HG02973 (cell line): ENCODE data around the gene C13orf46.
"Not testable (repeated sequence)": the region's sequence is repeated elsewhere in the genome, so short reads cannot be mapped to it uniquely, and the experiment has no call there.

Experiments
- ATAC-seq: cut with Tn5 transposase; IDR thresholded peaks from one replicate; pipeline ENCODE4 v1.9.1; 2021; ENCODE audit warnings: moderate library complexity; ENCODE audit not compliant: unreplicated experiment

Gene C13orf46

DNA sequence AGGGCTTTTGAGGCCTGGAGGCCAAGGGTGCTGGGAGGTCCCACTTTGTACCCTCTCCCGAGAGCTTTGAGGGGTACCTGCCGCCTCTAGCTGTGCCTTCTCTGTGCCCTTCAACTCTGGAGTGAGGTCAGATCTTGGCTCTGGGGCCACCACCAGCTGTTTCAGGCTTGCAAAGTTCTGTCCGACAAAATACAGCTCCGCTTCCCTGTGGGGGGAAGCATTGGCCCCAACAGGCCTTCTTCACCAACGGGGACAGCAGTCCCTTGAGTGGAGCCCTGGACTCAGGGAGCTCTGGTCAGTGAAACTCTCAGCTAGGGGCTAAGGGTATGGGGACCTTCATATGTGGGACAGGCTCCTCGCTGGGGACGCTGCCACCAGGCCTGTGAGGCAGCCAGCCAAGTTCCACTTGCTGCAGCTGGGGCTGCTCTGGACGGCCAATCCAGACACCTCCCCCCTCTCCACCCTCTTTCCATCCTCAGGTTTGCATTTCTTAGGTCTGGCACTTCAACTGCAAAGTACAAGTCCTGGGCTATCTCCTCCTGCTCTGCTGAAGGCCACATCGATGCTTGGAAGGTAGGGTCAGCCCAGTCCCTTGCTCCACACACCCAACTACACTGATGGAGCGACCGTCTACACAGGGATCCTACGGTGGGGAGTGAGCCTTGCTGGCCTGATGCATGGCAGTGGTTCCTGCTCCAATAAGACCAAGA lies 46.8 kb downstream of the C13orf46 start:
- no peak for ATAC-seq

DNA sequence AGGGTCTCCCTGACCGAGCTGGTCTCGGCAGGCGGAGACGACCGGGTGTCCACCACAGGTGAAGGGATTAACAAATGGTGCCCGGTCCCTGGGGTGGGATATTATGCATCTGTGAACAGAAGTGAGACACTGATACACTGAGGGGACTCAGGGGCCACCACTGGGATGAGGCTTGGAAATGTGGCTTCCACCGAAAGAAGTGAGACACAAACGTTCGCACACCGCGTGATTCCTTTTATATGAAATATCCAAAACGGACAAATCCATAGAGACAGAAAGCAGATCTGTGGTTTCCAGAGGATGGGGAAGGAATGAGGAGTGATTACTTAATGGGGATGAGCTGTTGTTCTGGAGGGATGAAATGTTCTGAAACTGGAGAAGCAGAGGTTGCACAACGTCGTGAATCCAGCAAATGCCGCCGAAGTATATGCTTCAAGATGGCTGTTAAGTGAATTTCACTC lies 47.5 kb downstream of the C13orf46 start:
- ATAC-seq: no peak

DNA sequence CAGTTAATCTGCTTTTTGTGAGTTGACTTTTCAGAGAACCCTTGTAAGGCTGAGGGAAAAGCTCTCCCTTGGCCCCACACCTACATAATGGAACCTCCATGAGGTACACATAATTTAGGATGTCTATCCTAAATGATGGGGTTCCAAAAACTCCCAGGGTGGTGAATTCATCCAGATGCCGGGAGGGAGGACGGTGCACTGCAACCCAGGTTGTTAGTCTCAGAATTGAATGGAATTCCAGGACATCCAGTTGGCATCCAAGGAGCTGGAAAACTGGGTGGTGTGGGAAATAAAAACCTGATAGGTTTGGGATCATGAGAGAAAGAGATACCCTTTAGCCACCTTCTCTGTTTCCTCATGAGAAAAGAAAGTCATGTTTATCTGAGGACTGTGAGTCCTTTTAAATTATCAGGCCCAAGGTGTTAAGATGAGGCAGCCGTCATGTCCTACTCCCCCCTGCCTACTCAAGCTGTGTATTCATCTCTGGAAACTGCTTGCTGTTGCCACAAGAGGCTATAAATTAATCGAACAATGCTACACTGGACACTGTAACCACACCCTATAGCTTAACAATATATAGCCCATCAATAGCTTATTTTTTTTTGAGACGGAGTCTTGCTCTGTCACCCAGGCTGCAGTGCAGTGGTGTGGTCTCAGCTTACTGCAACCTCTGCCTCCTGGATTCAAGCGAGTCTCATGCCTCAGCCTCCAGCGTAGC lies 49.5 kb downstream of the C13orf46 start:
- ATAC-seq: no peak

DNA sequence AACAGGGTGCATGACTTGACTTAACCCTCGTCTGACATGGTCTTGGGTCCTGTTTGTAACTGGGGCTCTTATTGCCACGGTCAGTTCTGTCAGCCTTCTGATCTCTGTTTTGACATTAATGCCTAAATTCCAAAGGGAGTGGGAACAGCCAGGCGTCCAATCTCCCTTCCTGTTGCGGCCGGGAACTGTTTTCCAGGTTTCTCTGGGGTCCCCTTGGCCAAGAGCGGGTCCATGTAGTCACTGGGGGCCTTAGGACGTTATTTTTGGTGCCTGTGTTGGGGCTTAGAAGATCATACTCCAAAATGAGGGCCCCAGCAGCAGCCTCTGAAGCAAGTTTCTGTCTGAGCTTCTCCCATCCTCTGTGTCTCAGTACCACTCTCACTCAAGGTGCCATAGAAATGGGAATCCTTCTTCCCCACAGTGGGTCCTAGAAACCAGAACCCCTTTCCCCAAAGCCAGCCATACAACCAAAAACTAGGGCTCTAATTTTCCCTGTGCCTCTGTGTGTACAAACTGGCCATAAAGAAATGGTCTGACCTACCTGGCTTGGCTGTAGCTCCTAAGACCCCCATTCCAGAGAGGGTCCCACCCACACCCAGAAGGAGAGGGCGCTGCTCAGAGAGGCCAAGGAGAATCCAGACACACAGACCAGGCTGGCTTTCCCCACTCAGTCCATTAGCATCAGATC lies 50.4 kb downstream of the C13orf46 start:
- no peak for ATAC-seq

DNA sequence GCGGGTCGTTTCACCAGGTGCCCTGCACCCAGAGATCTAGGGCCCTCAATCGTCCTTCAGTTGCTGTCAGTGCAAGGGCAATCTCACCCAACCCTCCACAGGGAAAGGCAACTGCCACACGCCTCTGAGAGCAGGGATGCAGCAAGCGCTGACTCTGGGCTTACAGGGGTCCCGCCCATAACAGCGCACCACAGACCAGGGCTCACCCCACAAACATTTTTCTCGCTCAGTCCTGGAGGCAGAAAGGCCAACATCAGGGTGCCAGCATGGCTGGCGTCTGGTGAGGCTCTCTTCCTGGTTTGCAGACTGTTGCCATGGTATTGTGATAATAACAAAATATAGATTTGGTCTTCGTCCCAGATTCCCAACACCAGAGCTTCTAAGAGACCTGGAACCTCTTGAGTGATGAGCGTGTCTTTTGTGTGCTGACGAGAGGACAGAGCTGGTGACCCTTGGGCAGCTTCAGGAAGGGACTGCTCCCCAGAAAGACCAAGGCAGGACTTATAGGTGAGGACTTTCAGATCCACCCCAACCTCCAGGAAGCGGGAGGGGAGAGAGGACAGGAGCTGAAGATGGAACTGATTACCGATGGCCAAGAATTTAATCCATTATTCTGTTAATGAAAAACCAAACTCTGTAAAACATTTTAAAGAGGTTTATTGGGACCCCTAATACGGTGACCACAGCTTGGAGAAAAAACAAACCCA lies 51.3 kb downstream of the C13orf46 start:
- ATAC-seq: no peak

DNA sequence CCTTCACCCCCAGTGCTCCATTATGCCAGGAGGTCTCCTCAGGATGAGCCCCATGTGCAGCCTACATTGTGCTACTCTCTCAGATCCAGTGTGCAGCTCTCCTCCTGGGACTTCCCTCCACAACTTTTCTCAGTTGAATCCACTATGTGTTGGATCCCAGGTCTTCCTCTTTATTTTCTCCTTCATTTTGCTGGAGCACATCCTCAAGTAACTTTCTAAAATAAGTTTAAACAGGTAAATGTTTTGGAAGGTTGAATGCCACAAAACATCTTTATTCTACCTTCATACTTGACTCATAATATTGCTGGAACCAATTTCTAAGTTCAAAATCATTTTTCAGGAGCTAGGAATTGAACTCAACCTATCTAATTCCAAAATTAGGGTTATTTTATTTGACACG lies 52.1 kb downstream of the C13orf46 start:
- no peak for ATAC-seq

DNA sequence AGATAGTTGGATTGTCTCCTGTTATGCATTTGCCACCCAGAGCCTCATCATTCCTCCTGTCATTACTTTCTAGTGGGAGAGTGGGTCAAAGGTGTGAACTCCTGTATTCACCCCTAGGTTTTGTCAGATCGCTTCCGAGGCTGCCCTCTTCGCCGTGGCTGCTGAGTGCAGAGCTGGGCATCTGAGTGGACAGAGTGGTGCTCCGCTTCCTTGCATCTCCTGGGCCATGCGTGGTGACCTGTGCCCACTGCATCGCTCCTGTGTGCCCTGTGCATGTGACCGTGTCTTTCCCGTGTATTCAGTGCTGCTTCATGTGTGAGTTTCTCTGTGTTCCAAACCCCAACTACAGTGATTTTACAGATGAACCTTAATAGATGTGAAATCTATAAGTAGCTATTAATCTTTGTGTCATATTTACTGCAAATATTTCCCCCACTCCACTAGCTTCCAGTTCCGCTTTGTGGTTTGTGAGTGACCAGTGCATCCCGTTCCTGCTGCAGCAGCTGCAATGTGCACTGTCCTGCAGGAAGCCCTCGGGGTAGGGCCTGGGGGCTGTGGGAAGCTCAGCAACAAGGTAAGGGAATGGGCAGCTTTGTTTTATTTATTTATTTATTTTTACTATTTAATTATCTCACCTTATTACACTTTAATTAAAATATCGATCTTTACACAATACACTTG lies 53.1 kb downstream of the C13orf46 start:
- no peak for ATAC-seq

DNA sequence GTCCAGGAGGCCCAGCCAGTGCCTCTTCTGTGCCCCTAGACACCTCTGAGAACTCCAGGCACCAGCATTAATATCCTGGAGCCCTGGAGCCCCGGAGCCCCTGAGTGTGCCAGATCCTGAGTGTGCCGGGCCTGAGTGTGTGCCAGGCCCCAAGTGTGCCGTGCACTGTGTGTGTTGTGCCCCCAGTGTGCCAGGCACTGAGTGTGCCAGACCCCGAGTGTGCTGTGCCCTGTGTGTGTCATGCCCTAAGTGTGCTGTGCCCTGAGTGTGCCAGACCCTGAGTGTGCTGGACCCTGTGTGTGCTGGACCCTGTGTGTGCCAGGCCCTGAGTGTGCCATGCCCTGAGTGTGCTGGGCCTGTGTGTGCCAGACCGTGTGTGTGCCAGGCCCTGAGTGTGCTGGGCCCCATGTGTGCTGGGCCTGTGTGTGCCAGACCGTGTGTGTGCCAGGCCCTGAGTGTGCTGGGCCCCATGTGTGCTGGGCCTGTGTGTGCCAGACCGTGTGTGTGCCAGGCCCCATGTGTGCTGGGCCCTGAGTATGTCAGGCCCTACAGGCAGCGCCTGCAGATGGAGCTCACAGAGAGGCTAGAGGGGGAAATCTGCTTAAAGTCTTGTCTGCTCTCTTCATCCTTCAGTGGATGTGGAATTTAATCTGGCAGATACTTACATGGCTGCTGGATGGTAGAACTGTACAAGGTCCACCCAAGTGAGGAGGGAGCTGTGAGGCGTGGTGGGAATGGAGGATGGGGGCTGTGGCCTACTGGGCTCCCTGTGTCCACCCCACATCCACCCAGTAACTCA lies 53.9 kb downstream of the C13orf46 start:
- no peak for ATAC-seq

DNA sequence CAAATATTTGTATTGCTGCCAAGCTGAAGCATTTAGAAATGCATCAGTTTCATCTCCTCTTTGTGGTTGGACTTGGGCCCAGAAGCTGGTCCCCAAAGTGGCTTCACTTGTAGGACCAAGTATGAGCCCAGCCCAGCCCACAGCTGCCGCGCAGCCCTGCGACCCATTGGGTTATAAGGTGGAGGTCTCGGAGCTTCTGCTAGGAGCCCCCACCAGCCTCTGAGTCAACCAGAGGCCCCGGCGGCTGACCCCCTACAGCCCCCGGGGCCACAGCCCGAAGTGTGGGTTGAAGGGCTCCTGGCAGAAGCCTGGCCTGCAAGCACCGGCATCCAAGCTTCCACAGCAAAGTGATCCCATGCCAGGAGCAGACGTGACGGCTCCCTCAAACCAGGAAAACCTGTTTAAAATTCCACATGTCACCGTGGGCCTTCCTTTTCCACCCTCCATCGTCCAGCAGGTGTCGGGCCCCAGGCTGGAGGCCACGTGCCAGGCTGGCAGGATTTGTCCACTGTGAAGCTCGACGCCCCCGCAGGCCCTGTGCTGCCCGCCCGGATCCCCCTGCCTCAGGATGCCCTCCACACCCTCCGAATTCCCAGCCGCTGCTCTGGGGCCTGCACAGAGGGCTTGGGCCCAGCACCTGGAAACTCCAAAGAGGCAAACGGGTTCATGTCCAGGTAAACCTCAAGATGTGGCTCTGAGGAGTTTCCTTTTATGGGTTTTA lies 54.7 kb downstream of the C13orf46 start:
- ATAC-seq: no peak

DNA sequence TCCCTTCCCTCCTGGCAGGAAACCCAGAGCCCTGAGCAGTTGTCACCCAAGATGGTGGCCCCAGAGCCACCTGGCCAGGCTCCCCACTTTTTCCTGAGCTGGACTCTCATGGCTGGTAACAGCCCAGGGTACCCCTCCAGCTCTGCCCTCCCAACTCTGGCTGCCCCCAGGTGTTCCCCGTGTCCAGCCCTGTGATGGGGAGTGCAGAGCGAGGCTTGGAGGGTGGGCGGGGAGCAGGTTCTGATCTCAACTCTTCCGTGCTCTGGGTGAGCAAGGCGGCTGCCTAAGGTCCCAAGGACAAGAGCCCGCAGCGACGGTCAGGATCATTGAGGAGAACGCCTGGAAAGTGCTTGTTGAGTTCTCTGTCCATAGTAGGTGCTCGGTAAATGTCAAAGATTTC lies 55.3 kb downstream of the C13orf46 start:
- no peak for ATAC-seq

DNA sequence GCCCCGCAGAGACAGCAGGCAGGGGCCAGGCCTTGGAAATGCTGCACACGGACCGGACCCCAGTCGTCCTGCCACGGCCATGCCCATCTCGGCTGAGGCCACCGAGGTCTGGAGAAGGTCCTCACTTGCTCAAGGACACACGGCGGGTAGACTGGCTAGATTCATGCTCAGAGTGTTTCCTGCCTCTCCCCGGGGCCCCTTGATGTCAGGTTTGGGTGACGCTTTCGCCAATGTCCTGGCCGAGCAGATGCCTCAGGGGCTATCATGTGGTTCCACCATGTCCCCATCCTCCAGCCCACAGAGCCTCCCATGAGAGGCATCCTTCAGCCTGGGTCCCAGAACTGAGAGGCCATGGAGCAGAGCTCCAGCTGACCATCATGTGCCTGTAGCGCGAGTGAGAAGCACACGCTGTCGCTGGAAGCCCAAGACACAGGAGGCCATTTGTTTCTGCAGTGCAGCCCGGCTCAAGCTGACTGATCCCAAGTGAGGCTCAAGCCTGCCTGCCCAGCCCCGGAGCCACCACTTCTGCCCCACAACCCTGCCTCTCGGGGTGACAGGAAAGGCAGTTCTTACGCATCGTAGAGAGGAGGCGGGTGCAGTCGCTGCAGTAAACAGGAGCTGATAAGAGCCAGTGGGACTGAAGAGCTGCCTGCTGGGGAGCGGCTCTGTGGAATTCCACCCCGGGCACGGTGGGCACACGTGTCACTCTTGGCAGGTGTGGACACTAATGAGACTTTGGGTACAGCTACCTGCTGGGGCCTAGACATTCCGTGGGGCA lies 56.1 kb downstream of the C13orf46 start:
- ATAC-seq: no peak

DNA sequence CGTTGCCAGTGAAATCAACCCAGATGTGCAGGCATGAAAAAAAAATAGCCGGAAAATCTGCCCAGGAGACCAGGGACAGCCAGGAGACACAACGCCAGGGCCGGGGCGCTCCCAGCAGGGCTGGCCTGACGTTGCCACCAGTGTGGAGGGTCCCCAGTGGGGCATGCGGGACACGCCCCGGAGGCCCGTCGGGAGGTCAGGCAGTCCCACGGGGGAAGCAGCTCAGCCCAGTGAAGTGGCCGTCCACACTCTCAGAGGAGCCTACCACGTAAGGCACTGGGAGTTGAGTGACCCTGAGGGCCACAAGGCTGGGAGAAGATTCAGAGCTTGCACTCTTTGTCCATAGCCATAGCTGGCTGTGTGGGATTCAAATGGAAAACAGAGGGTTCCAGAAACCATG lies 56.8 kb downstream of the C13orf46 start:
- ATAC-seq: no peak

DNA sequence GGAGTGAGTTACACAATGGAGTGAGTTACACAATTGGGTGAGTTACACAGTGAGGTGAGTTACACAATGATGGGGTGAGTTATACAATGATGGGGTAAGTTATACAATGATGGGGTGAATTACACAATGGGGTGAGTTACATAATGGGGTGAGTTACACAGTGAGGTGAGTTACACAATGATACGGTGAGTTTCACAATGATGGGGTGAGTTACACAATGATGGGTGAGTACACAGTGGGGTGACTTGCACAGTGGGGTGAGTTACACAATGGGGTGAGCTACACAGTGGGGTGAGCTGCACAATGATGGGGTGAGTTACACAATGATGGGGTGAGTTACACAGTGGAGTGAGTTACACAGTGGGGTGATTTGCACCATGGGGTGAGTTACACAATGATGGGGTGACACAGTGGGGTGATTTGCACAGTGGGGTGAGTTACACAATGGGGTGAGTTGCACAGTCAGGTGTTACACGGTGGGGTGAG lies 57.5 kb downstream of the C13orf46 start:
- no peak for ATAC-seq

DNA sequence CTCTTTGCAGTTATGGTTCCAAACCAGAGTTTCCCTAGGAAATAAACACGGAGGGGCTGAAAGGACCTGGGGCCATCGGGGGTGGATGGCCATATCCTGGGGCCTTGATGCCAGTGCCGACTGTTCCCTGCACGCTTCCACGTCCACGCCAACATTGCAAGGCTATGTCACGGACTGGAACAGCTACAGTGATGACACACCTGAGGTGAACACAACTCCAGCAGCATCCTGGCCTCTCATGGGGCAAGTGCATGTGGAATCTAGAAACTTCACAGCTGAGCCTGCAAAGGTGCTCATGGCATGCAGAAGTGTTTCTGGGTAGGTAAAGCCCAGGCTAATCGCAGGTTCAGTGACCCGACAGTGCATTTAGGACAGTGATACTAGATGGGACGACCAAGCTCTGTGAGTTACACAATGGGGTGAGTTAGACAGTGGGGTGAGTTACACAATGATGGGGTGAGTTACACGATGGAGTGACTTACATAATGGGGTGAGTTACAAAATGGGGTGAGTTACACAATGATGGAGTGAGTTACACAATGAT lies 58.0 kb downstream of the C13orf46 start:
- no peak for ATAC-seq

DNA sequence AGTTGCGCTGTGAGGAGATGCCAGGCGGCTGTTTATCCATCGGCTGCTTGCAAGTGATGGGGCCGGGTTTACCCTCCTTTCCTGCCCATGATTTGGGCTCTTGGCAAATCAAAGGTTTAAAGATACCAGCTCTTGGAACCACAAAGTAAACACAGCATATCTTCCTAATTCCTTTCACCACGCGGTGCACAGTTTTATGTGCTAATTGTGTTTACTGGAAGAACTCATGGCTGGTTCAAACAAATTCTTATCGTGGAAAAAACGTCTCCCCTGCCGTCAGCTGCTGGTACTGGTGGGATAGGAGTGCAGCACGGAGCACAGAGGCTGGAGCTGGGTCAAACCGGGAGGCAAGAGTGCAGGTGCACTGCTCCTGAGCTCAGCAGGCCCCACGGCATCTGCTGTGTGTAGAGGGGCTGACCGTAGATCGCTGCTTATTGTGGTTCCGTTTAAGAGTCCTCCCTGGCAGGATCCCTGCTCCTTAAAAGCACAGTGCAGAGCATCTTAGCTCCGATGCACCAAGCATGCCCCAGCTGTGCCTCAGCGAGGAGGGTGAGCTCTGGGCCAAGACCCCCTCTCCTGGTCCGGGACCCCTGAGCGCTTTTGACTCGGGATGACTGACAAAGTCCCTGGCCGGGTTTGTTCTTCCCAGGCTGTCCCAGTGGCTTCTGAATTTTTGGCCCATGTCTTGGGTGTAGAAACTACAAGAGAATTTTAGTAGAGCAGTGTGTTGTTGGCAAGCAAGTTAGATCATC lies 58.7 kb downstream of the C13orf46 start:
- ATAC-seq: no peak

DNA sequence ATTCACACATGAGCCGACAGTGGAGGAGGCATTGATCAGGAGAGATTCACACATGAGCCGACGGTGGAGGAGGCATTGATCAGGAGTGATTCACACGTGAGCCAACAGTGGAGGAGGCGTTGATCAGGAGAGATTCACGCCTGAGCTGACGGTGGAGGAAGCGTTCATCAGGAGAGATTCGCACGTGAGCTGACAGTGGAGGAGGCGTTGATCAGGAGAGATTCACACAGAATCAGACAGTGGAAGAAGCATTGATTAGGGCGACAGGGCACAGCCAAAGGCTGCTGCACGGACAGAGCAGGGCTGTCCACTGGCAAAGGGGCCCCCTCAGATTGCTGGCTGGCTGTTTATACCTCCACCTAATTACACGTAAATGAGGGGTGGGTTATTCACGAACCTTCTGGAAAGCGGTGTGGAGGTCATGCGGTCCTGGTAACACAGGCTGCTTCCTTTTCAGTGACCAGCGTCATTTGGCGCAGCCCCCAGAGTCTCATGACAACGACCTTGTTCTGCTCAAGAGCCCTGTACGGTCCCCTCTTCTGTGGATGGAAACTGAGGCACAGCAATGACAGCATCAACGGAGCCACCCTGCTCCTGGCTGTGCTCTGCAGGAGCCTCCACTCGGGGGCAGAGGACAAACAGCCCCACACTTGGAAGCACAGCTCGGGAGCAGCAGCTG lies 59.4 kb downstream of the C13orf46 start:
- ATAC-seq: no peak

DNA sequence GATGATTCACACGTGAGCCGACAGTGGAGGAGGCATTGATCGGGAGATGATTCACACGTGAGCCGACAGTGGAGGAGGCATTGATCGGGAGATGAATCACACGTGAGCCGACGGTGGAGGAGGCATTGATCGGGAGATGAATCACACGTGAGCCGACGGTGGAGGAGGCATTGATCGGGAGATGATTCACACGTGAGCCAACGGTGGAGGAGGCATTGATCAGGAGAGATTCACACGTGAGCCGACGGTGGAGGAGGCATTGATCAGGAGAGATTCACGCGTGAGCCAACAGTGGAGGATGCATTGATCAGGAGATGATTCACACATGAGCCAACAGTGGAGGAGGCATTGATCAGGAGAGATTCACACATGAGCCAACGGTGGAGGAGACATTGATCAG lies 60.0 kb downstream of the C13orf46 start:
- ATAC-seq: not testable (repeated sequence)
